ENCODE results near the gene ZFYVE16.
"Not testable (repeated sequence)": the region's sequence is repeated elsewhere in the genome, so short reads cannot be mapped to it uniquely, and the experiment has no call there.

ZFYVE16 gene

DNA sequence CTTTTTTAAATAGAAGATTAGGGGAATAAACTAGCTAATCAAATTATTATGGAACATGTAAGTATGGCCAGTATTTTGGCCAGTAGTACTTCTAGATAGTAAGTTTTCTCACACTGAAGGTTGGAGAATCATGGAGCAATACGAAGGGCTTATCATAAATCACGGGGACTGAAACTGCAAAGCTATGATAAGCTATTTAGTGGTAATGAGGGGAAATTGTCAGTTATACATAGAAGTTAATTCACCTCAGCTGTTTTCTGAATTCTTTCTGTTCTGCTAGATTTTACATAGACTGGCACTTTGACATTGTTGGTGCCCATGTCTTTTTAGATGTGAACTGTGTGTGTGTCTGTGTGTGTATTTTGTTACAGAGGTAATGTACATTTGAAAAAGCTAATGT, 45.5 kb downstream of the ZFYVE16 start:
- DNase-seq, result no peak
- no peaks in the 10 kb centered on the region for H3K4me1 Mint-ChIP-seq
- H3K27me3 Mint-ChIP-seq (ENCODE audit: low read depth, poor library complexity), result no peaks in the 10 kb centered on the region

DNA sequence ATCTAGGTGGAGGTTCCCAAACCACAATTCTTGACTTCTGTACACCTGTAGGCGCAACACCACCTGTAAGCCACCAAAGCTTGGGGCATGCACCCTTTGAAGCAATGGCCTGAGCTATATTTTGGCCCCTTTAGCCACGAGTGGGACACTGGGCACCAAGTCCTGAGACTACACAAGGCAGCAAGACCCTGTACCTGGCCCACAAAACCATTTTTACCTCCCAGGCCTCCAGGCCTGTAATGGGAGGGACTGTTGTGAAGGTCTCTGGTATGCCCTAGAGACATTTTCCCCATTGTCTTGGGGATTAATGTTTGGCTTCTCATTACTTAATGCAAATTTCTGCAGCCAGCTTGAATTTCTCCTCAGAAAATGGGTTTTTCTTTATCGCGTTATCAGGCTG, 55.4 kb downstream of the ZFYVE16 start:
- no peaks in the 10 kb centered on the region for H3K4me1 Mint-ChIP-seq
- DNase-seq, result no peak
- no peak overlapping the region for H3K4me3 Mint-ChIP-seq
- peaks cover 52% of the 10 kb centered on the region for H3K9me3 Mint-ChIP-seq
- no peak overlapping the region for H3K27ac Mint-ChIP-seq
- TF ChIP-seq, protein P1, sequence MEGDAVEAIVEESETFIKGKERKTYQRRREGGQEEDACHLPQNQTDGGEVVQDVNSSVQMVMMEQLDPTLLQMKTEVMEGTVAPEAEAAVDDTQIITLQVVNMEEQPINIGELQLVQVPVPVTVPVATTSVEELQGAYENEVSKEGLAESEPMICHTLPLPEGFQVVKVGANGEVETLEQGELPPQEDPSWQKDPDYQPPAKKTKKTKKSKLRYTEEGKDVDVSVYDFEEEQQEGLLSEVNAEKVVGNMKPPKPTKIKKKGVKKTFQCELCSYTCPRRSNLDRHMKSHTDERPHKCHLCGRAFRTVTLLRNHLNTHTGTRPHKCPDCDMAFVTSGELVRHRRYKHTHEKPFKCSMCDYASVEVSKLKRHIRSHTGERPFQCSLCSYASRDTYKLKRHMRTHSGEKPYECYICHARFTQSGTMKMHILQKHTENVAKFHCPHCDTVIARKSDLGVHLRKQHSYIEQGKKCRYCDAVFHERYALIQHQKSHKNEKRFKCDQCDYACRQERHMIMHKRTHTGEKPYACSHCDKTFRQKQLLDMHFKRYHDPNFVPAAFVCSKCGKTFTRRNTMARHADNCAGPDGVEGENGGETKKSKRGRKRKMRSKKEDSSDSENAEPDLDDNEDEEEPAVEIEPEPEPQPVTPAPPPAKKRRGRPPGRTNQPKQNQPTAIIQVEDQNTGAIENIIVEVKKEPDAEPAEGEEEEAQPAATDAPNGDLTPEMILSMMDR (IDR thresholded peaks at IDR 0.05), result no peak
- peaks cover 96% of the 10 kb centered on the region for H3K36me3 Mint-ChIP-seq (ENCODE audit: low read depth)
- H3K27me3 Mint-ChIP-seq (ENCODE audit: low read depth, poor library complexity), result no peaks in the 10 kb centered on the region

More for the DNA sequence above, 45.5 kb downstream of the ZFYVE16 start:
- H3K36me3 Mint-ChIP-seq (ENCODE audit: low read depth), result peaks cover 90% of the 10 kb centered on the region
- TF ChIP-seq, protein P1 (IDR thresholded peaks at IDR 0.05), result no peak
- no peak overlapping the region for H3K4me3 Mint-ChIP-seq
- no peak overlapping the region for H3K27ac Mint-ChIP-seq
- H3K9me3 Mint-ChIP-seq, result no peaks in the 10 kb centered on the region

DNA sequence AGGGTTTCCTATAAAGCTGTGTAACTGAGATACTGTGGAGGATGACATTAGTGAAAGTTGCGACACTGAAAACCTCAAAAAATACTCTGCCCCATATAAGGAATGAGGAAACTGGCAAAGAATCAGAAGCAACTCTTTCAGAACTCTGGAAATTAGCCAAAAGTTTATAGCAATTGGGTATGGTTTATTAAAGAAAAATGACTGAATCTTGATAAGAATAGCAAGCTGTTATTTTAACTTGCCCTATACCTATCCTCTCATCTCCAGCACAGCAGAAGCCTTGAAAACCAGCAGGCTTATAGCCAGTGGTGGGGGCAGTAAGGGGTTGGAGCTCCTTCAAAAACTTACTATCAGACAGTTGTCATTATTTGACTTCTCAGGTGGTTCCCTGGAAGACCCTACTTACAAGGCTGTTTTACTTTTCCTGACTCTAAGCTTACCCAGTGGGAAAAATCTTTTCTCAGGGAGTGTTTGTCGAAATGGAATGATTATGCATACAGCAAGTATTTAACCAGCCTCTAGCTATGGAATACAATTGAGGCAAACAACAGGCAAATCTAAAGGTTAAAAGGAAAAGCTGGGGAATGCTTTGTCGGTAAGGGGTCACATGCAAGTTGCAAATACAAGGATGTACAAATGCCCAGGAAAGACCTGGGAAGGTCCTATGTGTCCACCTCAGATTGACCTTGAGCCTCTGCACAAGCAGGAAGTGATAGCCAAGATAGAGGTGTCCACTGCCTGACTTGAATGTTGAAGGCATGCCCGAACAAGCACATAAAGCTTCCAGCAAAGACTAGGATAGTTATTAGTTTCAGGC, 59.0 kb downstream of the ZFYVE16 start:
- Mint-ChIP-seq H3K4me1 (no peaks in the 10 kb centered on the region), H3K9me3 (peaks cover 65% of the 10 kb centered on the region), H3K36me3 (ENCODE audit: low read depth) (peaks cover 100% of the 10 kb centered on the region), H3K27me3 (ENCODE audit: low read depth, poor library complexity) (peaks cover 4% of the 10 kb centered on the region), H3K27ac (no peak overlapping the region), H3K4me3 (no peak overlapping the region)
- TF ChIP-seq, protein P1 (IDR thresholded peaks at IDR 0.05), result no peak
- no peak for DNase-seq

DNA sequence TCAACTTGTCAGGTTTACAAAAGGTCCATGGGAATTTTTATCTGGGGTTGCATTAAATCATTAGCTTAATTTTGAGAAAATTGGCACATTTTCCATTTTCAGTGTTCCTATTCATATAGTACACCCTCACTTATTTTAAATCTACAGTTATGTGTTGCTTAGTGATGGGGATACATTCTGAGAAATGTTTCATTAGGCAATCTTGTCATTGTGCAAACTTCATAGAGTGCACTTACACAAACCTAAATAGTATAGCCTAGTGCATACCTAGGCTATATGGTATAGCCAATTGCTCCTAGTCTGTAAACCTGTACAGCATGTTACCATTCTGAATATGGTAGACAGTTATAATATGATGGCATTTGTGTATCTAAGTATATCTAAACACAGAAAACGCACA, 60.3 kb downstream of the ZFYVE16 start:
- Mint-ChIP-seq H3K27me3 (ENCODE audit: low read depth, poor library complexity) (peaks cover 4% of the 10 kb centered on the region), H3K9me3 (peaks cover 56% of the 10 kb centered on the region), H3K4me1 (no peaks in the 10 kb centered on the region), H3K27ac (no peak overlapping the region), H3K36me3 (ENCODE audit: low read depth) (peaks cover 100% of the 10 kb centered on the region), H3K4me3 (no peak overlapping the region)
- TF ChIP-seq, protein P1 (IDR thresholded peaks at IDR 0.05), result no peak
- DNase-seq, result no peak

DNA sequence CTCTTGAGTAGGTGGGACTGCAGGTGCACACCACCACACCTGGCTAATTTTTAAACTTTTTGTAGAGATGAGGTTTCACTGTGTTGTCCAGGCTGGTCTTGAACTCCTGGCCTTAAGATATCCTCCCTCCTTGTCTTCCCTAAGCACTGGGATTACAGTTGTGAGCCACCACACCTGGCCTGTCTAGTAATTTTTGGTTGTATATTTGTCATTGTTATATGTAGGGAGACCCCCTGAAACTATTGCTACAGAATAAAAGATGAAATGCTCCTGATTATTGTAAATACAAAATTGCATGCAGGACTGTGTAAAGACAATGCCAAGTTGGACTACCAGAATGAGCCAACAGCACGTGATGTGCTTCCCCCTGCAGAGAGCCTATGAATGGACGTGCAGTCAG, 62.8 kb downstream of the ZFYVE16 start:
- H3K4me3 Mint-ChIP-seq; H3K4me1 Mint-ChIP-seq; DNase-seq; H3K27me3 Mint-ChIP-seq (ENCODE audit: low read depth, poor library complexity); H3K27ac Mint-ChIP-seq: not testable (repeated sequence)
- Mint-ChIP-seq H3K9me3 (peaks cover 37% of the 10 kb centered on the region), H3K36me3 (ENCODE audit: low read depth) (peaks cover 100% of the 10 kb centered on the region)

DNA sequence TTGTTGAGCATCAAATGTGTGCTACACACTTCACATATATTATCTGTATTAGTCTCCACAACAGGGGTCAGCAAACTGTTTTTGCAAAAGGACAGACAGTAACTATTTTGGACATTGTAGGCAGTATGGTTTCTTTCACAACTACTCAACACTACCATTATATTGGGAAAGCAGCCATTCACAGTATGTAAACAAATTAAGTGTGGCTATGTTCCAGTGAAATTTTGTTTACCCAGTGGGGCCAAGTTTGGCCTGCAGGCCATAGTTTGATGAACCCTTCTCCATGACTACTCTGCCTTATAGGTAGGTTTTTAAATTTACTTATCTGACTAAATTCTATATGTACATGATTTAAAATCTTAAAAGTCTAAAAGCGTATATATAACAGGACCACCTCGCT, 67.1 kb downstream of the ZFYVE16 start:
- TF ChIP-seq, protein P1 (IDR thresholded peaks at IDR 0.05), result no peak
- Mint-ChIP-seq H3K36me3 (ENCODE audit: low read depth) (peaks cover 94% of the 10 kb centered on the region), H3K27ac (no peak overlapping the region), H3K4me3 (no peak overlapping the region), H3K27me3 (ENCODE audit: low read depth, poor library complexity) (peaks cover 4% of the 10 kb centered on the region), H3K4me1 (no peaks in the 10 kb centered on the region), H3K9me3 (peaks cover 23% of the 10 kb centered on the region)
- DNase-seq, result no peak

All from nephron progenitor cell (in vitro differentiated cells).